ENCODE results near the gene OR52B2. TPM values are rescaled to one million over a fixed set of nuclear protein-coding genes. Genes with fewer than 3 reads are reported as not detected.

The OR52B2 gene
- total RNA-seq, 1 experiment from 2014 or later, result not detected

DNA sequence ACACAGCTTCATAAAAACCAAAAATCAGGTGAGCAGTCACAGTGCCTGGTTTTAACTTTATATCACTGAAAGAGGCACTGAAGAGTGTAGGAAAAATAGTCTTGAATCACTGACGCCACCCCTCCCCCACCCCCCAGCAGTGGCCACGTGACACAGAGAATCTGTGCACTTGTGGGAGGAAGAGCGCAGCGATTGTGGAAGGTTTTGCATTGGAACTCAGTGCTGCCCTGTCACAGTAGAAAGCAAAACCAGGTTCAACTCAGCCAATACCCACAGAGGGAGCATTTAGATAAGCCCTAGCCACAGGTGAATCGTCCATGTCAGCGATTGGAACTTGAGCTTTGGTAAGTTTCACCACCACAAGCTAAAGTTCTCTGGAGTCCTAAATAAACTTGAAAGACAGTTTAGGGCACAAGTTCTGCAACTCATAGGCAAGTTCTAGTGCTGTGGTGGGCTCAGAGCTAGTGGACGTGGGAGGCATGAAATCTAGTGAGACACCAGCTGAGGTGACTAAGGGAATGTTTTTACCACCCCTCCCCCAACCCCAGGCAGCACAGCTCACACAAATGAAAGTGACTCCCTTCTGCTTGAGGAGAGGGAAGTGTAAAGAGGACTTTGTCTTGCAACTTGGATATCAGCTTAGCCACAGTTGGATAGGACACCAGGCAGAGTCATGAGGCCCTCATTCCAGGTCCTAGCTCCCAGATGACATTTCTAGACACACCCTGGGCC, 13.3 kb downstream of the OR52B2 start (continued):
- no peak for TF ChIP-seq ERG (CRISPR knock-in tag; IDR thresholded peaks at IDR 0.05)
- peak; percentile 51 for TF ChIP-seq USF2 (CRISPR knock-in tag; IDR thresholded peaks at IDR 0.05)
- TF ChIP-seq, protein P1, sequence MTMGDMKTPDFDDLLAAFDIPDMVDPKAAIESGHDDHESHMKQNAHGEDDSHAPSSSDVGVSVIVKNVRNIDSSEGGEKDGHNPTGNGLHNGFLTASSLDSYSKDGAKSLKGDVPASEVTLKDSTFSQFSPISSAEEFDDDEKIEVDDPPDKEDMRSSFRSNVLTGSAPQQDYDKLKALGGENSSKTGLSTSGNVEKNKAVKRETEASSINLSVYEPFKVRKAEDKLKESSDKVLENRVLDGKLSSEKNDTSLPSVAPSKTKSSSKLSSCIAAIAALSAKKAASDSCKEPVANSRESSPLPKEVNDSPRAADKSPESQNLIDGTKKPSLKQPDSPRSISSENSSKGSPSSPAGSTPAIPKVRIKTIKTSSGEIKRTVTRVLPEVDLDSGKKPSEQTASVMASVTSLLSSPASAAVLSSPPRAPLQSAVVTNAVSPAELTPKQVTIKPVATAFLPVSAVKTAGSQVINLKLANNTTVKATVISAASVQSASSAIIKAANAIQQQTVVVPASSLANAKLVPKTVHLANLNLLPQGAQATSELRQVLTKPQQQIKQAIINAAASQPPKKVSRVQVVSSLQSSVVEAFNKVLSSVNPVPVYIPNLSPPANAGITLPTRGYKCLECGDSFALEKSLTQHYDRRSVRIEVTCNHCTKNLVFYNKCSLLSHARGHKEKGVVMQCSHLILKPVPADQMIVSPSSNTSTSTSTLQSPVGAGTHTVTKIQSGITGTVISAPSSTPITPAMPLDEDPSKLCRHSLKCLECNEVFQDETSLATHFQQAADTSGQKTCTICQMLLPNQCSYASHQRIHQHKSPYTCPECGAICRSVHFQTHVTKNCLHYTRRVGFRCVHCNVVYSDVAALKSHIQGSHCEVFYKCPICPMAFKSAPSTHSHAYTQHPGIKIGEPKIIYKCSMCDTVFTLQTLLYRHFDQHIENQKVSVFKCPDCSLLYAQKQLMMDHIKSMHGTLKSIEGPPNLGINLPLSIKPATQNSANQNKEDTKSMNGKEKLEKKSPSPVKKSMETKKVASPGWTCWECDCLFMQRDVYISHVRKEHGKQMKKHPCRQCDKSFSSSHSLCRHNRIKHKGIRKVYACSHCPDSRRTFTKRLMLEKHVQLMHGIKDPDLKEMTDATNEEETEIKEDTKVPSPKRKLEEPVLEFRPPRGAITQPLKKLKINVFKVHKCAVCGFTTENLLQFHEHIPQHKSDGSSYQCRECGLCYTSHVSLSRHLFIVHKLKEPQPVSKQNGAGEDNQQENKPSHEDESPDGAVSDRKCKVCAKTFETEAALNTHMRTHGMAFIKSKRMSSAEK (CRISPR knock-in tag; IDR thresholded peaks at IDR 0.05; ENCODE audit: borderline replicate concordance), result no peak

- Mint-ChIP-seq H3K36me3 (peaks cover 7% of the 10 kb centered on the region), H3K4me3 (no peak overlapping the region), H3K27ac (no peak overlapping the region), H3K27me3 (ENCODE audit: low read depth) (peaks cover 3% of the 10 kb centered on the region), H3K4me1 (peaks cover 10% of the 10 kb centered on the region), H3K9me3 (peaks cover 20% of the 10 kb centered on the region)
- CTCF ChIA-PET, result no interaction called here
- ATAC-seq (no peak), DNase-seq (ENCODE audit: low spot score) (no peak)
- POLR2A ChIA-PET, result no interaction called here
- TF ChIP-seq ATF6 (CRISPR knock-in tag; IDR thresholded peaks at IDR 0.05), result no peak
- TF ChIP-seq TEAD4 (CRISPR knock-in tag; IDR thresholded peaks at IDR 0.05), result no peak
- TF ChIP-seq ETV6 (CRISPR knock-in tag; IDR thresholded peaks at IDR 0.05), result no peak
- no peak for TF ChIP-seq ELF4 (CRISPR knock-in tag; IDR thresholded peaks at IDR 0.05; ENCODE audit: low read depth)
- TF ChIP-seq E2F4 (CRISPR knock-in tag; IDR thresholded peaks at IDR 0.05; ENCODE audit: borderline replicate concordance, low read depth), result no peak
- no peak for TF ChIP-seq ZNF317 (CRISPR knock-in tag; IDR thresholded peaks at IDR 0.05; ENCODE audit: borderline replicate concordance, low read depth)
- TF ChIP-seq, protein P2, sequence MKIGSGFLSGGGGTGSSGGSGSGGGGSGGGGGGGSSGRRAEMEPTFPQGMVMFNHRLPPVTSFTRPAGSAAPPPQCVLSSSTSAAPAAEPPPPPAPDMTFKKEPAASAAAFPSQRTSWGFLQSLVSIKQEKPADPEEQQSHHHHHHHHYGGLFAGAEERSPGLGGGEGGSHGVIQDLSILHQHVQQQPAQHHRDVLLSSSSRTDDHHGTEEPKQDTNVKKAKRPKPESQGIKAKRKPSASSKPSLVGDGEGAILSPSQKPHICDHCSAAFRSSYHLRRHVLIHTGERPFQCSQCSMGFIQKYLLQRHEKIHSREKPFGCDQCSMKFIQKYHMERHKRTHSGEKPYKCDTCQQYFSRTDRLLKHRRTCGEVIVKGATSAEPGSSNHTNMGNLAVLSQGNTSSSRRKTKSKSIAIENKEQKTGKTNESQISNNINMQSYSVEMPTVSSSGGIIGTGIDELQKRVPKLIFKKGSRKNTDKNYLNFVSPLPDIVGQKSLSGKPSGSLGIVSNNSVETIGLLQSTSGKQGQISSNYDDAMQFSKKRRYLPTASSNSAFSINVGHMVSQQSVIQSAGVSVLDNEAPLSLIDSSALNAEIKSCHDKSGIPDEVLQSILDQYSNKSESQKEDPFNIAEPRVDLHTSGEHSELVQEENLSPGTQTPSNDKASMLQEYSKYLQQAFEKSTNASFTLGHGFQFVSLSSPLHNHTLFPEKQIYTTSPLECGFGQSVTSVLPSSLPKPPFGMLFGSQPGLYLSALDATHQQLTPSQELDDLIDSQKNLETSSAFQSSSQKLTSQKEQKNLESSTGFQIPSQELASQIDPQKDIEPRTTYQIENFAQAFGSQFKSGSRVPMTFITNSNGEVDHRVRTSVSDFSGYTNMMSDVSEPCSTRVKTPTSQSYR (CRISPR knock-in tag; IDR thresholded peaks at IDR 0.05), result no peak
- TF ChIP-seq, protein P3, sequence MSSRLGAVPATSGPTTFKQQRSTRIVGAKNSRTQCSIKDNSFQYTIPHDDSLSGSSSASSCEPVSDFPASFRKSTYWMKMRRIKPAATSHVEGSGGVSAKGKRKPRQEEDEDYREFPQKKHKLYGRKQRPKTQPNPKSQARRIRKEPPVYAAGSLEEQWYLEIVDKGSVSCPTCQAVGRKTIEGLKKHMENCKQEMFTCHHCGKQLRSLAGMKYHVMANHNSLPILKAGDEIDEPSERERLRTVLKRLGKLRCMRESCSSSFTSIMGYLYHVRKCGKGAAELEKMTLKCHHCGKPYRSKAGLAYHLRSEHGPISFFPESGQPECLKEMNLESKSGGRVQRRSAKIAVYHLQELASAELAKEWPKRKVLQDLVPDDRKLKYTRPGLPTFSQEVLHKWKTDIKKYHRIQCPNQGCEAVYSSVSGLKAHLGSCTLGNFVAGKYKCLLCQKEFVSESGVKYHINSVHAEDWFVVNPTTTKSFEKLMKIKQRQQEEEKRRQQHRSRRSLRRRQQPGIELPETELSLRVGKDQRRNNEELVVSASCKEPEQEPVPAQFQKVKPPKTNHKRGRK (CRISPR knock-in tag; IDR thresholded peaks at IDR 0.05; ENCODE audit: borderline replicate concordance), result no peak
- TF ChIP-seq PREB (CRISPR knock-in tag; IDR thresholded peaks at IDR 0.05; ENCODE audit: borderline replicate concordance), result no peak
- TF ChIP-seq ZNF425 (CRISPR knock-in tag; conservative IDR thresholded peaks at IDR 0.05), result no peak
- TF ChIP-seq GABPB1 (CRISPR knock-in tag; IDR thresholded peaks at IDR 0.05), result no peak
- no peak for TF ChIP-seq MXD4 (CRISPR knock-in tag; IDR thresholded peaks at IDR 0.05; ENCODE audit: borderline replicate concordance)
- no peak for TF ChIP-seq ZNF263 (CRISPR knock-in tag; IDR thresholded peaks at IDR 0.05; ENCODE audit: low read depth)
These were observed 18.0 kb downstream of the OR52B2 start for GRCh38 chr11:6152126-6152525.

Data from WTC11 (cell line).